ENCODE measurements around the gene ATF3.

- TF ChIP-seq CTCF (IDR thresholded peaks at IDR 0.05), result no peak
- TF ChIP-seq POLR2A (IDR thresholded peaks at IDR 0.05), result no peak
Observed at GRCh38 chr1:212667223-212668139, 58.9 kb downstream of the ATF3 start.

Measured in vagina (tissue), 2 donors.